ENCODE data around the gene LBX2. TPM values are rescaled to one million over a fixed set of nuclear protein-coding genes. Genes with fewer than 3 reads are reported as not detected.

Gene LBX2
- total and polyA plus RNA-seq, 9 of the 15 experiments (the other 6 are each of a cell fraction or from before 2014, with no cell fraction given): 0.39 to 6.2 (median 1.8) TPM; not detected in 1

DNA sequence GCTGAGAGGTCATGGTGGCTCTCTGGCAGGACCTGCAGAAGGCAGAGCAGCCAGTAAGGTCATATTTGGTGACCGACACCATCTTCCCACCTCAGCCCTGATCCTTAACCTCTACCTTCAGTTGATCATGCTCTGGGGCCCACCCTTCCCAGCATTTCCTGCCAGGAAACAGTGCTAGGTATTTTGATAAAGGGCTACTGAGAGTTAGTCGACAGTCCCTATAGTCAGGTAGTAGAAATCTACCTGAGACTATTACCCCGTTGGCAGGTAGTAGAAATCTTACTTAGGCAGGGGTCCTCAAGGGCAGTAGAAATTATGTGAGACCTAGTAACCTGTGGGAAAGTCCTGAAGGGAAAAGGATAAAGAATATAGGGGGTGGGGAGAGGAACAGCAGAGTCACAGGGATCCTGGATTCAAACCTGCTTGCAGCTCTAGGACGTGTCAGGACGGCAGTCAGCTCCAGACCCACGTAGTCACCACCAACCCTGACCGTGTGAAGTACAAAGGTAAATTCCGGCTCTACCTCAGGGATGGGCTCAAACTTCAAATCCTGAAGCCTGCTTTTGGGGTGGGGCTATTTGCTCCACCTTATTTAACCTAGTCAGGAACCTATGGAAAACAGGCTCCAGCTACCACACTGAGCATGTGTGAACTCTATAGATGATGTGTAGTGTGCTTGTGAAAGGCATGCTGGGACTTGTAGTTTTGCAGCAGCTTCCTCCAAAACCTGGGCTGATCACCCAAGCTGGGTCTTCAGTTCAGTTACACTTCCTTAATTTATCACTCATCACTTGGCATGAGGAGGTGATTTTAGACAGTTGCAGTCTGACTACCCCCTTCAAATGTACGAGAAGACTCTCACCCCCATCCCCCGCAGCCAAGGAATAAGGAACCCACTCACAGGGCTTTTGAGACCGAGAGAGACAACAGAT is 26.6 kb upstream of the LBX2 start, which contains the start of gene DQX1 (continued):
- TF ChIP-seq SMARCB1 (IDR thresholded peaks at IDR 0.05; ENCODE audit: insufficient read length, low read depth) (no peak), ZNF146 (CRISPR knock-in tag; IDR thresholded peaks at IDR 0.05; ENCODE audit: unreplicated experiment) (no peak), ZNF75A (CRISPR knock-in tag; IDR thresholded peaks at IDR 0.05) (no peak), EZH2 (IDR thresholded peaks at IDR 0.05; ENCODE audit: borderline replicate concordance, low read depth, low read length) (no peak), PHF20 (IDR thresholded peaks at IDR 0.05; ENCODE audit: partially characterized antibody) (no peak), GATAD2B (IDR thresholded peaks at IDR 0.05; ENCODE audit: borderline replicate concordance) (no peak), ZFP36 (IDR thresholded peaks at IDR 0.05; ENCODE audit: low read depth, low read length, partially characterized antibody) (no peak), ETV5 (CRISPR knock-in tag; IDR thresholded peaks at IDR 0.05; ENCODE audit: low read depth) (no peak), ZNF239 (CRISPR knock-in tag; IDR thresholded peaks at IDR 0.05) (no peak), DNMT1 (IDR thresholded peaks at IDR 0.05) (no peak), SAFB2 (IDR thresholded peaks at IDR 0.05; ENCODE audit: borderline replicate concordance, low read depth, low read length, severe bottlenecking) (no peak), SNIP1 (IDR thresholded peaks at IDR 0.05; ENCODE audit: low read depth) (no peak)
- TF ChIP-seq, protein P1, sequence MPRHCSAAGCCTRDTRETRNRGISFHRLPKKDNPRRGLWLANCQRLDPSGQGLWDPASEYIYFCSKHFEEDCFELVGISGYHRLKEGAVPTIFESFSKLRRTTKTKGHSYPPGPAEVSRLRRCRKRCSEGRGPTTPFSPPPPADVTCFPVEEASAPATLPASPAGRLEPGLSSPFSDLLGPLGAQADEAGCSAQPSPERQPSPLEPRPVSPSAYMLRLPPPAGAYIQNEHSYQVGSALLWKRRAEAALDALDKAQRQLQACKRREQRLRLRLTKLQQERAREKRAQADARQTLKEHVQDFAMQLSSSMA (CRISPR knock-in tag; IDR thresholded peaks at IDR 0.05): no peak
- TF ChIP-seq, protein P2, sequence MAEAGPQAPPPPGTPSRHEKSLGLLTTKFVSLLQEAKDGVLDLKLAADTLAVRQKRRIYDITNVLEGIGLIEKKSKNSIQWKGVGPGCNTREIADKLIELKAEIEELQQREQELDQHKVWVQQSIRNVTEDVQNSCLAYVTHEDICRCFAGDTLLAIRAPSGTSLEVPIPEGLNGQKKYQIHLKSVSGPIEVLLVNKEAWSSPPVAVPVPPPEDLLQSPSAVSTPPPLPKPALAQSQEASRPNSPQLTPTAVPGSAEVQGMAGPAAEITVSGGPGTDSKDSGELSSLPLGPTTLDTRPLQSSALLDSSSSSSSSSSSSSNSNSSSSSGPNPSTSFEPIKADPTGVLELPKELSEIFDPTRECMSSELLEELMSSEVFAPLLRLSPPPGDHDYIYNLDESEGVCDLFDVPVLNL (CRISPR knock-in tag; IDR thresholded peaks at IDR 0.05; ENCODE audit: low read depth): no peak

Measured in K562 (cell line).